GM12878 (cell line): ENCODE results near the gene RUNX3. TPM values are rescaled to one million over a fixed set of nuclear protein-coding genes. Genes with fewer than 3 reads are reported as not detected.

Source experiments
- ATAC-seq: fragments of 200-7000 bp; cut with Tn5 transposase; 3 replicates; pipeline ENCODE4 v1.9.1; 2020; ENCODE audit warnings: mild to moderate bottlenecking, moderate library complexity
- BruUV-seq: library from RNA; stranded (reverse); fragments of 400-500 nt; replicated peaks from 2 replicates; lab custom pipeline; 2021; lab: Mats Ljungman, UMichigan
- CTCF ChIA-PET: fragments of 300-600 bp; sonication (Branson Sonifier 250); formaldehyde crosslinking; extraction: SDS; loops from one replicate; lab custom pipeline; 2021; ENCODE audit warnings: inconsistent platforms; lab: Yijun Ruan, JAX
- POLR2A ChIA-PET: fragments of 350-600 bp; formaldehyde crosslinking; extraction: SDS; loops from one replicate; lab custom pipeline; 2021; ENCODE audit warnings: inconsistent platforms; lab: Charles Lee
- RAD21 ChIA-PET: fragments of 300-600 bp; sonication (Branson Sonifier 250); formaldehyde crosslinking; loops from one replicate; lab custom pipeline; 2023; ENCODE audit warnings: antibody characterized with exemption; ENCODE audit not compliant: unreplicated experiment; lab: Charles Lee
- SMC1A ChIA-PET: fragments of 300-600 bp; sonication (Branson Sonifier 250); formaldehyde crosslinking; loops from one replicate; lab custom pipeline; 2023; ENCODE audit not compliant: unreplicated experiment, uncharacterized antibody; lab: Charles Lee
- DNase-seq: peaks from one replicate; pipeline ENCODE4 v3.0.0-alpha.2; 2011; ENCODE audit warnings: low read depth, low spot score
- FAIRE-seq: peaks from 3 replicates; lab custom pipeline; 2011; peaks lifted over from hg19 to GRCh38; lab: Jason Lieb, UNC
- H2AFZ ChIP-seq: 2 replicates; pipeline ENCODE4 v1.6.0; 2011; ENCODE audit warnings: low read depth, low read length, control low read depth; ENCODE audit not compliant: control insufficient read depth
- H3K27ac ChIP-seq: 2 replicates; pipeline ENCODE4 v1.5.1; 2011; ENCODE audit warnings: control low read depth; ENCODE audit not compliant: control insufficient read depth, insufficient read depth
- H3K27me3 ChIP-seq, 2 experiments: replicated peaks in 1 of 2; 2 replicates each; pipeline versions ENCODE4 v1.6.0 to v1.6.1; 2011; ENCODE audit warnings: low read length in 1 of 2; ENCODE audit not compliant: control insufficient read depth in 2 of 2, insufficient read depth in 2 of 2
- H3K36me3 ChIP-seq, 2 experiments: 2 replicates each; pipeline ENCODE4 v1.5.1; 2011; ENCODE audit warnings: low read length in 1 of 2; ENCODE audit not compliant: control insufficient read depth in 2 of 2, insufficient read depth in 2 of 2
- H3K4me1 ChIP-seq: 2 replicates; pipeline ENCODE4 v1.6.1; 2011; ENCODE audit warnings: mild to moderate bottlenecking, low read length, moderate library complexity, mixed read lengths; ENCODE audit not compliant: control insufficient read depth, insufficient read depth
- H3K4me2 ChIP-seq: 2 replicates; pipeline ENCODE4 v1.6.0; 2011; ENCODE audit warnings: control low read depth; ENCODE audit not compliant: control insufficient read depth, insufficient read depth
- H3K4me3 ChIP-seq: fragments of 200-600 bp; sonication (generic); 2 replicates; pipeline ENCODE4 v1.5.1; 2016
- H3K79me2 ChIP-seq: 2 replicates; pipeline ENCODE4 v1.6.0; 2011; ENCODE audit warnings: low read length; ENCODE audit not compliant: control insufficient read depth, insufficient read depth
- H3K9ac ChIP-seq: 2 replicates; pipeline ENCODE4 v1.8.0; 2011; ENCODE audit warnings: low read length, control low read depth, mixed read lengths; ENCODE audit not compliant: control insufficient read depth, insufficient read depth
- H3K9me3 ChIP-seq: replicated peaks from 3 replicates; pipeline ENCODE4 v1.5.1; 2011; ENCODE audit warnings: mild to moderate bottlenecking, low read length; ENCODE audit not compliant: control insufficient read depth, insufficient read depth
- H4K20me1 ChIP-seq: 2 replicates; pipeline ENCODE4 v1.6.0; 2011; ENCODE audit not compliant: control insufficient read depth, insufficient read depth
- BHLHE40 ChIP-seq, 2 experiments: fragments of 450-650 bp in 1 of 2; IDR thresholded peaks; 2 replicates each; pipeline ENCODE4 v1.6.1; 2011 to 2017; ENCODE audit warnings: low read depth in 2 of 2, borderline replicate concordance in 1 of 2, improper control_type of control experiment in 1 of 2, low read length in 1 of 2, mild to moderate bottlenecking in 1 of 2
- CREM ChIP-seq: IDR thresholded peaks from 2 replicates; pipeline ENCODE4 v1.6.1; 2014; ENCODE audit warnings: antibody characterized with exemption, low read depth
- ETV6 ChIP-seq, 2 experiments: fragments of 450-650 bp in 1 of 2; IDR thresholded peaks in 1 of 2; conservative IDR thresholded peaks in 1 of 2; 2 replicates each; pipeline ENCODE4 v1.6.1; 2014; ENCODE audit warnings: antibody characterized with exemption in 1 of 2, borderline replicate concordance in 1 of 2, low read depth in 1 of 2, mild to moderate bottlenecking in 1 of 2, moderate library complexity in 1 of 2
- HSF1 ChIP-seq: fragments of 150-350 bp; IDR thresholded peaks from 2 replicates; pipeline ENCODE4 v1.6.1; 2014; ENCODE audit warnings: mild to moderate bottlenecking, low read depth, low read length
- IKZF2 ChIP-seq, 2 experiments: fragments of 450-650 bp; IDR thresholded peaks; 2 replicates each; pipeline ENCODE4 v1.6.1; 2017; ENCODE audit warnings: mild to moderate bottlenecking in 2 of 2, moderate library complexity in 2 of 2
- KLF5 ChIP-seq: fragments of 450-650 bp; IDR thresholded peaks from 2 replicates; pipeline ENCODE4 v1.6.1; 2014; ENCODE audit warnings: mild to moderate bottlenecking; ENCODE audit not compliant: partially characterized antibody
- PML ChIP-seq: IDR thresholded peaks from 2 replicates; pipeline ENCODE4 v1.6.1; 2012; ENCODE audit warnings: low read length, inconsistent platforms
- PRDM15 ChIP-seq: fragments of 450-650 bp; formaldehyde crosslinking; IDR thresholded peaks from 2 replicates; pipeline ENCODE4 v1.4.0; 2020; ENCODE audit warnings: mild to moderate bottlenecking, moderate library complexity
- RAD21 ChIP-seq: IDR thresholded peaks from 2 replicates; pipeline ENCODE4 v1.6.1; 2011; ENCODE audit warnings: mild to moderate bottlenecking, low read depth, low read length, moderate library complexity; ENCODE audit not compliant: insufficient read depth
- RB1 ChIP-seq: fragments of 450-650 bp; formaldehyde crosslinking; IDR thresholded peaks from 2 replicates; pipeline ENCODE4 v1.6.1; 2017; ENCODE audit warnings: mild to moderate bottlenecking, borderline replicate concordance
- RUNX3 ChIP-seq: IDR thresholded peaks from 2 replicates; pipeline ENCODE4 v1.6.1; 2012; ENCODE audit warnings: low read length, inconsistent platforms
- SKIL ChIP-seq: fragments of 450-650 bp; IDR thresholded peaks from 2 replicates; pipeline ENCODE4 v1.6.1; 2017; ENCODE audit warnings: mild to moderate bottlenecking, low read depth, inconsistent platforms; ENCODE audit not compliant: poor library complexity, severe bottlenecking
- TAF1 ChIP-seq: IDR thresholded peaks from 2 replicates; pipeline ENCODE4 v1.6.1; 2011; ENCODE audit warnings: mild to moderate bottlenecking, low read depth, low read length, borderline replicate concordance
- WGBS: methylation state at CpG from one replicate; pipeline ENCODE4 v1.1.6; 2016; ENCODE audit warnings: low lambda C conversion rate; ENCODE audit not compliant: insufficient replicate concordance, insufficient coverage; ENCODE audit errors: missing lambda C conversion rate; 5-methylcytosine and 5-hydroxymethylcytosine counted together
- in situ Hi-C: fragments of 300-500 bp; cut with MboI; formaldehyde crosslinking; loops from 9 replicates; pipeline ENCODE4 v1.14.3; 2018; ENCODE audit warnings: mixed read lengths
- intact Hi-C: fragments of 100-400 bp; cut with micrococcal nuclease; formaldehyde crosslinking; loops from one replicate; pipeline ENCODE4 v1.14.2; 2022; ENCODE audit not compliant: unreplicated experiment
- polyA plus RNA-seq, 11 experiments: library from polyadenylated mRNA; depleted of rRNA in 4 of 11; unstranded in 6 of 11; stranded (reverse) in 5 of 11; fragments of >200 nt; fragmentation: Nextera tagmentation in 4 of 11; fragmentation: Illumina TruSeq in 1 of 11; extraction: Ambion mirVana in 4 of 11; extraction: Trizol in 1 of 11; gene quantifications; 1 replicate in 1 of 11; 2 replicates in 10 of 11; pipeline versions ENCODE4 v1.2.1 to v1.2.3, GENCODE V29; 2011 to 2016; ENCODE audit warnings: inconsistent platforms in 2 of 11, missing spikeins in 2 of 11, low read depth in 1 of 11
- total RNA-seq, 4 experiments: library from RNA; depleted of rRNA in 3 of 4; stranded (reverse); fragments of >200 nt in 3 of 4; fragmentation: Illumina TruSeq in 1 of 4; extraction: Trizol in 1 of 4; gene quantifications; 2 replicates each; pipeline versions ENCODE4 v1.2.1 to v1.2.3, GENCODE V29; 2013 to 2021

The RUNX3 gene
- total and polyA plus RNA-seq, 10 of the 15 experiments (the other 5 are each of a cell fraction or from before 2014, with no cell fraction given), result 19.0 to 151 (median 31.4) TPM

GRCh38 chr1:24920533-24920925 is 9.5 kb downstream of the RUNX3 start:
- WGBS, result 3% methylated on average over 8 of the region's 8 CpGs
- ChIA-PET SMC1A (interaction anchor here (1.1 to 23.9 kb wide), 4 partner anchors 8 to 105 kb away, joined by 3 to 391 read pairs (median 5); no protein-coding TSS in a partner anchor), RAD21 (interaction anchor here (1.2 to 11.2 kb wide), 4 partner anchors 16 to 114 kb away, joined by 4 to 150 read pairs (median 4); no protein-coding TSS in a partner anchor), CTCF (interaction anchor here (1.1 to 20.9 kb wide), 4 partner anchors 10 to 285 kb away, joined by 4 to 314 read pairs (median 8); partner anchors contain the start of gene RUNX3), POLR2A (interaction anchor here (0.6 to 1.7 kb wide), 4 partner anchors 9 to 115 kb away, joined by 3 to 7 read pairs (median 4); no protein-coding TSS in a partner anchor)
- no peak overlapping the region for H2AFZ ChIP-seq
- in situ Hi-C loops, result no loop called here
- H3K9ac ChIP-seq, result peak overlapping the region; percentile 41; the same call in 1 of the 2 replicates
- peak overlapping the region; percentile 80; the same call in 1 of the 2 replicates for H3K4me2 ChIP-seq
- no peaks in the 10 kb centered on the region for H3K27me3 ChIP-seq
- H3K4me3 ChIP-seq, result 0 out of 2 replicates have a peak overlapping the region, but pooled peaks have one; percentile 29
- ATAC-seq, result peak; percentile 13
- peaks cover 89% of the 10 kb centered on the region for H3K4me1 ChIP-seq
- no peaks in the 10 kb centered on the region for H3K9me3 ChIP-seq
- no TSS peak for BruUV-seq
- H3K79me2 ChIP-seq, result peaks cover 94% of the 10 kb centered on the region
- H3K27ac ChIP-seq, result peak overlapping the region; percentile 67
- TF ChIP-seq PRDM15 (CRISPR knock-in tag) (no peak), SKIL (peak; percentile 24), TAF1 (0 out of 2 replicates have a peak, but pooled peaks have one; percentile 30), CREM (0 out of 2 replicates have a peak, but pooled peaks have one; percentile 9), ETV6 (conservative IDR thresholded peaks at IDR 0.05 in 1 of 2, IDR thresholded peaks at IDR 0.05 in 1 of 2; ENCODE audit: borderline replicate concordance in 1 of 2, low read depth in 1 of 2) (no peak), RAD21 (0 out of 2 replicates have a peak, but pooled peaks have one; percentile 1), HSF1 (no peak), IKZF2 (IDR thresholded peaks at IDR 0.05) (0 out of 4 replicates have a peak, but pooled peaks of 1 of the 2 experiments have one; percentile 15), RUNX3 (peak; percentile 41; the same call in 1 of the 2 replicates), PML (0 out of 2 replicates have a peak, but pooled peaks have one; percentile 15), KLF5 (no peak), BHLHE40 (IDR thresholded peaks at IDR 0.05; ENCODE audit: borderline replicate concordance in 1 of 2, low read depth in 2 of 2, low read length in 1 of 2) (0 out of 4 replicates have a peak, but pooled peaks of 1 of the 2 experiments have one; percentile 14), RB1 (no peak)
- TF ChIP-seq, all 136 proteins: peak for 8
- DNase-seq (no peak), FAIRE-seq (peak; percentile 85)
- Histone ChIP-seq H4K20me1 (peaks cover 23% of the 10 kb centered on the region), H3K36me3 (peaks cover 50 to 59% of the 10 kb centered on the region in 2 experiments)
- intact Hi-C loops, result loop anchor here (10.0 kb wide), 1 partner anchor 284 kb away; no protein-coding TSS in a partner anchor
